AG04449 (cell line): ENCODE results near the gene JMJD1C.
A peak's percentile ranks its signal among the peaks of the same experiment; 100 is the strongest.

ENCODE experiments used
- CTCF ChIA-PET: fragments of 350-600 bp; formaldehyde crosslinking; extraction: SDS; loops from one replicate; lab custom pipeline; 2021; ENCODE audit warnings: antibody characterized with exemption; lab: Yijun Ruan, JAX
- POLR2A ChIA-PET: fragments of 400-600, 350-600 bp; formaldehyde crosslinking; extraction: SDS; loops from one replicate; lab custom pipeline; 2020; ENCODE audit warnings: antibody characterized with exemption, inconsistent platforms; lab: Yijun Ruan, JAX
- DNase-seq: peaks from one replicate; pipeline ENCODE4 v3.0.0-alpha.2; 2010; ENCODE audit warnings: low read depth, low spot score
- H3K4me3 ChIP-seq: 2 replicates; pipeline ENCODE4 v1.5.1; 2011; ENCODE audit warnings: low read depth, mild to moderate bottlenecking, control low read depth, low read length
- TF ChIP-seq, protein P1 (sequence below): IDR thresholded peaks from one replicate; pipeline ENCODE4 v1.5.1; 2011; ENCODE audit warnings: mild to moderate bottlenecking, moderate library complexity, low read length, control low read depth, inconsistent platforms; ENCODE audit not compliant: insufficient read depth; ENCODE audit errors: missing control alignments

Gene JMJD1C

DNA sequence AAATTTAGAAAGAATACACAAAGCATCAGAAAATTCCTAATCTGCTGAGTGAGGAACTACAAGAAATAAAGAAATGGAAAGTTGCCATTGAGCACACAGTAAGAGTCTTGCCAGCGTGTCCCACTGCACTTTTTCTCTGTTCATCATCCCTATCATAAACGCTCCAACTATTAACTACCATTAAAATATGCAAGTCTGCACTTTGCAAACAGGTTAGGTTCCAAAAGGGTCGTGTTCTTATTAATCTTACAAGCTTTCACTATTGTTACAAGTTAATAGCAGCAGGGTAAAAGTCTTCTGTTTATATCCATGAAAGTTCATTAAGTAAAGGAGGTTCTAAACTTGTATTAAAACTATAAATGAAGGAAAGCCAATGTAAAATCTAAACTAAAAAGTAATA is 5.2 kb upstream of the JMJD1C start:
- DNase-seq = no peak
- TF ChIP-seq, protein P1, sequence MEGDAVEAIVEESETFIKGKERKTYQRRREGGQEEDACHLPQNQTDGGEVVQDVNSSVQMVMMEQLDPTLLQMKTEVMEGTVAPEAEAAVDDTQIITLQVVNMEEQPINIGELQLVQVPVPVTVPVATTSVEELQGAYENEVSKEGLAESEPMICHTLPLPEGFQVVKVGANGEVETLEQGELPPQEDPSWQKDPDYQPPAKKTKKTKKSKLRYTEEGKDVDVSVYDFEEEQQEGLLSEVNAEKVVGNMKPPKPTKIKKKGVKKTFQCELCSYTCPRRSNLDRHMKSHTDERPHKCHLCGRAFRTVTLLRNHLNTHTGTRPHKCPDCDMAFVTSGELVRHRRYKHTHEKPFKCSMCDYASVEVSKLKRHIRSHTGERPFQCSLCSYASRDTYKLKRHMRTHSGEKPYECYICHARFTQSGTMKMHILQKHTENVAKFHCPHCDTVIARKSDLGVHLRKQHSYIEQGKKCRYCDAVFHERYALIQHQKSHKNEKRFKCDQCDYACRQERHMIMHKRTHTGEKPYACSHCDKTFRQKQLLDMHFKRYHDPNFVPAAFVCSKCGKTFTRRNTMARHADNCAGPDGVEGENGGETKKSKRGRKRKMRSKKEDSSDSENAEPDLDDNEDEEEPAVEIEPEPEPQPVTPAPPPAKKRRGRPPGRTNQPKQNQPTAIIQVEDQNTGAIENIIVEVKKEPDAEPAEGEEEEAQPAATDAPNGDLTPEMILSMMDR = no peak
- POLR2A ChIA-PET = no interaction called here
- no peak overlapping the region for H3K4me3 ChIP-seq
- CTCF ChIA-PET = no interaction called here

DNA sequence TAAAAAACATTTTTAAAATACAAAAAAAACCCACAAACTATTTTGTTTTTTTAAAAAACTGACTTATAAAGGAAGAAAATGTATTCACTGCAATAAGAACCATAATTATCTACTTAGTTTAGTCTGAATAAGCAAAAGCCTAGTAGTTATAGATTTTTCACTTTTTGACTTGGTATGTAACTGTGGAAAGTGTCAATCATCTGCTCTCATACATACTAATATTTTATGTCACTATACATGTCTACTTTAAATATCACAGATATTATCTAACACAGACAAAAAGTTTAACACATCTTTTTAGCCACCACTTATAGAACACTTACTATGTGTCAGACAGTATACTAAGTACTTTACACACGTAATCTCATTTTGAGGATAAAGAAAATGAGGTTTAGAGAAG is 3.2 kb upstream of the JMJD1C start:
- ChIA-PET CTCF (no interaction called here), POLR2A (no interaction called here)
- TF ChIP-seq, protein P1 = no peak
- no peak for DNase-seq
- H3K4me3 ChIP-seq = no peak overlapping the region

DNA sequence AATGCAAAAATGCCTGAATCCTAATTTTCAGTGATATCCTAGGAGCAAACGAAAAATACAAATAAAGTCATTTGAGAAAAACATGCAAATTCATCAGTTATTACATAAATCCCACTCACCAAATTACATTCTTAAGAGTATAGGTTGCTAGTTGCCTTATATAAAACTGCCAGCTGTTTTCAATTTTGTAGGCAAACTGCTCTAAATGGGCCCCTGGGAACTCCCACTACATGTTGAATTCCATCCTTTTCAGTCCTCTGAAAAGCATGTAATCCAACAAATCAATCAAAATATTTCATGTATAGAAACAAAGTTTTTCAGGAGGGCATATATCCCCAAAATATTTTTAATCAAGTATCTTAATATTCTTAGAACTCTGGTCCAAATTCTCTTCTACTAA is 2.1 kb upstream of the JMJD1C start:
- TF ChIP-seq, protein P1 = no peak
- H3K4me3 ChIP-seq = no peak overlapping the region
- POLR2A ChIA-PET = no interaction called here
- CTCF ChIA-PET = no interaction called here
- DNase-seq = no peak

DNA sequence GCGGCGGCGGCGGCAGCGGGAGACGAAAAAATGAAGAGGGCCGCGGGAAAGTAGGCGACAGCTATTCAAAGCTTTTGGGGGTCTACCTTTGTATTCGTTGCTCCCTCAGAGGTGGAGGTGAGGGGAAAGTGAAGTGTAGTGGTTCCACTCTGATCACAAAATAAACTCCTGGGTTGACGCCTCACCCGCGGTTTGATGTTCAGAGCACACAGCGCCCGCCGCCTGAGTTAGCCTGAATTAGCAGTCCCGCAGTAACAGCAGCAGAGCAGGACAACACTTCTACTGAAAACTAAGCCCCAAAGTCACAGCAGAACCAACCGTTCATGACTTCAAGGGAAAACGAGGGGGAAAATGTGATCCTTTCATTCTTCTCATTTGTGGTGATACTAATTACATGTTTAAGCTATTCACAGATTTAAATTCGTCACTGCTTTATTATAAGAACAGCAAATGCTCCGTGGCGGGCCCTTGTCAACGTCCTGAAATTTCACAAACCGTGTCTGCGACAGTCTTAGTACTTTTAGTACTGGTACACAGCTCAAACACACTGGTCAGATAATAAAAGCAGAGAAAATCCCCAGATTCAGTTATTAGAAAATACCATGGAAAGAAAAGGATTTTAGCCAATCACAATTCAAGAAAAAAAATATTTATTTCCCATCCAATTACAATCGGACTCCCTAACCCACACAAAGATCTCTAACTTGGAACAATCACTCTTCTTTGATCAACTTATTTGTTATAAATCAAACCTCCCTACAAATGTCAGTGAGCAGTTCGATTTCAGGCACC is 563 bp upstream of the JMJD1C start:
- H3K4me3 ChIP-seq = peak overlapping the region; percentile 87
- TF ChIP-seq, protein P1 = no peak
- ChIA-PET CTCF (interaction anchor here (2.1 to 3.1 kb wide), 2 partner anchors 163 to 254 kb away, joined by 7 to 9 read pairs; no protein-coding TSS in a partner anchor), POLR2A (no interaction called here)
- no peak for DNase-seq

DNA sequence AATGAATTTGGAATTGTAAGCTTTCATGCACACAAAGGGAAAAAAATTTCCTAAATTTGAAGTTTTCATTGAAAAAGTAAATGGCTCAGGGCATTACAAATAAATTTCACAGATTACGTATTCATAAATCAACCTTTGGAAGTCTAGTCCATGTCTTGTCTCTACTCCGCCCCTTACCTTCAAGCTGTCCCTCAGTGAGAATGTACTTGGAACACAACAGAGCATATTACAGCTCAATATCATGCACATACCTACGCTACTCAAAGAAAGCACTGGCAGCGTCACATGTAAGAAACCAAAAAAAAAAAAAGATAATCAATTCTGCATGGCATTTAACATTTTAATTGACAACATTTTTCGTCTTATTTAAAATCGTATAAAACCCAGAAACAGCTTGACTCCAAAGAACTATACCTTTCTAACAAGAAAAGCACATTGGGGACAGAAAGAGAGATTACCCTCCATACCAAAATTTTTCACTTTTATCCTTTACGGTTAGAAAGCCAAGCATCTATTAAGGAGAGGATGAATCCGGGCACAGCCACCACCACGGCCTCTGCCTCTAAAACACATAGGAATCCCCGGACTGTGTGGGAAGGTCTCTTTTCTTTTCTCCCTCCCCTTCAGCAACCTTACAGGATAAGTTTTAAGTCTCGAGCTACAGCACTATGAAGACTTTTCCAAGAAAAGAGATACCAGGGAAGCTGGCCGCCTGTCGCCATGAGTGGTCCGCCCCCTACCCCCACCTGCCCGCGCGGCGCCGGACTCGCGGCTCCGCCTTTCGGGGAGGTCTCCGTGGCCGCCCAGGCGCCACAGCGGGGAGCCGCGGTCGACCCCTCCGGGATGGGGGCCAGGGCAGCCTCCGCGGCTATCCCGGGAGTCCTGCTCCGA is 1.1 kb downstream of the JMJD1C start:
- ChIA-PET CTCF (interaction anchor here (1.5 to 3.1 kb wide), 2 partner anchors 248 to 255 kb away, joined by 5 to 9 read pairs; no protein-coding TSS in a partner anchor), POLR2A (interaction anchor here (0.9 to 1.1 kb wide), 2 partner anchors 57 to 165 kb away, joined by 3 to 5 read pairs; no protein-coding TSS in a partner anchor)
- TF ChIP-seq, protein P1 = no peak
- no peak for DNase-seq
- peak overlapping the region; percentile 87 for H3K4me3 ChIP-seq

DNA sequence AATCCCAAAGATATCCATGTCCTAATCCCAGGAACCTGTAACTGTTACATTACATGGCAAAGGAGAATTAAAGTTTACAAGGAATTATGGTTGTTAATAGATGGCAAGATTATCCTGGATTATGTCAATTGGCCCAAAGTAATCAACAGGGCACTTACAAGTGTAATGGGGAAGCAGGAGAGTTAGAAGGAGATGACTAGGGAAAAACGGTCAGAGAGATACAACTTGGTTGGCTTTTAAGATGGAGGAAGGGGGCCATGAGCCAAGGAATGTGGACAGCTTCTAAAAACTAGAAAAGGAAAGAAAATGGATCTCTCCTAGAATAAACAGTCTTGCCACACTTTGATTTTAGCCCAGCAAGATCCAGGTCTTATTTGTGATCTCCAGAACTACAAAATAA is 3.3 kb downstream of the JMJD1C start:
- ChIA-PET CTCF (no interaction called here), POLR2A (no interaction called here)
- H3K4me3 ChIP-seq = no peak overlapping the region
- no peak for DNase-seq
- TF ChIP-seq, protein P1 = no peak
